Measurements from ENCODE around the gene SVOP.

DNA sequence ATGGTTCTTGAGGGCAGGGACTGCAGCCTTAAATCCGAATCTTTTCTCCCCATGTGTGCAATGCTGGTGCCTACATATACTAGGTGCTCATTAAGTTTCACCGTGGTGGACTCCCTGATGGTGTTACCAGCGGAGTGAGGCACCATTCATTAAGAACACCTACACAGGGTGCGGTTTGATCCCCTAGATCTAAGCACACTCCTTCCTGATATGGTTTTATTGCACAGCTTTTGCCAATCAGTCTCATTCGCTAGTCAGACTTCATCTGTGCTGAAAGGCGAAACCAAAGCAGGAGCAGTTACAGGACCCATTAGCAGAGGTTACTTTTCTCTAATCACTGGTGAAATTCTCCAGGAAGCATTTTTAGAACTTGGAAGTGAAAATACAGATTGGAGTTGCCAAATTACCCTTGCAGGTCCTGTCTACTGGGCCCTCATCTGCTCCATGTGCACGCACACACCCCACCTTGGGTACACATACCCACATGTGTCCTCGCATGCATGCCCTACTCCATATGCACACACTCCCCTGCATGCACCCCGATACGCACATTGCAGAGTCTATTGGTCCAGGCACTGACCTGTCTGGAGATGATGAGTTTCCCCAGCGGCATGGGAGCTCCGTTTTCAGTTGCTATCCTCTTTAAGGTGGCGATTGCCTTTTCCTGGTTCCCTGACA, 82.5 kb downstream of the SVOP start:
- TF ChIP-seq, protein P1, sequence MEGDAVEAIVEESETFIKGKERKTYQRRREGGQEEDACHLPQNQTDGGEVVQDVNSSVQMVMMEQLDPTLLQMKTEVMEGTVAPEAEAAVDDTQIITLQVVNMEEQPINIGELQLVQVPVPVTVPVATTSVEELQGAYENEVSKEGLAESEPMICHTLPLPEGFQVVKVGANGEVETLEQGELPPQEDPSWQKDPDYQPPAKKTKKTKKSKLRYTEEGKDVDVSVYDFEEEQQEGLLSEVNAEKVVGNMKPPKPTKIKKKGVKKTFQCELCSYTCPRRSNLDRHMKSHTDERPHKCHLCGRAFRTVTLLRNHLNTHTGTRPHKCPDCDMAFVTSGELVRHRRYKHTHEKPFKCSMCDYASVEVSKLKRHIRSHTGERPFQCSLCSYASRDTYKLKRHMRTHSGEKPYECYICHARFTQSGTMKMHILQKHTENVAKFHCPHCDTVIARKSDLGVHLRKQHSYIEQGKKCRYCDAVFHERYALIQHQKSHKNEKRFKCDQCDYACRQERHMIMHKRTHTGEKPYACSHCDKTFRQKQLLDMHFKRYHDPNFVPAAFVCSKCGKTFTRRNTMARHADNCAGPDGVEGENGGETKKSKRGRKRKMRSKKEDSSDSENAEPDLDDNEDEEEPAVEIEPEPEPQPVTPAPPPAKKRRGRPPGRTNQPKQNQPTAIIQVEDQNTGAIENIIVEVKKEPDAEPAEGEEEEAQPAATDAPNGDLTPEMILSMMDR (IDR thresholded peaks at IDR 0.05): no peak
- TF ChIP-seq POLR2A (IDR thresholded peaks at IDR 0.05): no peak

Measured in lower leg skin (tissue), 3 donors.